Type B pancreatic cell (in vitro differentiated cells): ENCODE measurements around the gene HMGCS2. TPM values are rescaled to one million over a fixed set of nuclear protein-coding genes. Genes with fewer than 3 reads are reported as not detected.

Source experiments
- DNase-seq: peaks from one replicate; pipeline ENCODE4 v3.0.0; 2021; ENCODE audit warnings: mixed read lengths; ENCODE audit not compliant: unreplicated experiment; ENCODE audit errors: extremely low spot score
- H3K27ac Mint-ChIP-seq: 2 replicates; pipeline ENCODE4 v1.8.0; 2021; ENCODE audit warnings: mild to moderate bottlenecking, mixed read lengths
- H3K27me3 Mint-ChIP-seq: 2 replicates; pipeline ENCODE4 v1.8.0; 2021; ENCODE audit warnings: mixed read lengths
- H3K36me3 Mint-ChIP-seq: 2 replicates; pipeline ENCODE4 v1.8.0; 2021; ENCODE audit warnings: mixed read lengths
- H3K4me1 Mint-ChIP-seq: one replicate; pipeline ENCODE4 v1.8.0; 2021; ENCODE audit warnings: mixed read lengths; ENCODE audit not compliant: unreplicated experiment
- H3K4me3 Mint-ChIP-seq: 2 replicates; pipeline ENCODE4 v1.8.0; 2021; ENCODE audit warnings: mild to moderate bottlenecking, mixed read lengths
- H3K9me3 Mint-ChIP-seq: 2 replicates; pipeline ENCODE4 v1.8.0; 2021; ENCODE audit warnings: mixed read lengths
- CTCF ChIP-seq: fragments of 200-600 bp; sonication (generic); conservative IDR thresholded peaks from 2 replicates; pipeline ENCODE4 v1.5.0; 2021; ENCODE audit warnings: antibody characterized with exemption, mild to moderate bottlenecking
- total RNA-seq: library from RNA; stranded (reverse); gene quantifications from 2 replicates; pipeline ENCODE4 v1.2.1, GENCODE V29; 2021; ENCODE audit warnings: low replicate concordance

Gene HMGCS2
- total RNA-seq, 1 donor from 2014 or later = 19.1 TPM

- H3K27ac Mint-ChIP-seq = no peak overlapping the region
- H3K9me3 Mint-ChIP-seq = no peaks in the 10 kb centered on the region
- H3K4me3 Mint-ChIP-seq = no peak overlapping the region
- peaks cover 20% of the 10 kb centered on the region for H3K4me1 Mint-ChIP-seq
- no peak for TF ChIP-seq CTCF
- DNase-seq = no peak
- peaks cover 24% of the 10 kb centered on the region for H3K36me3 Mint-ChIP-seq
- no peaks in the 10 kb centered on the region for H3K27me3 Mint-ChIP-seq
Observed at GRCh38 chr1:119740261-119740660, 28.4 kb downstream of the HMGCS2 start.

- peaks cover 16% of the 10 kb centered on the region for H3K4me1 Mint-ChIP-seq
- no peak overlapping the region for H3K4me3 Mint-ChIP-seq
- DNase-seq = no peak
- TF ChIP-seq CTCF = no peak
- no peak overlapping the region for H3K27ac Mint-ChIP-seq
- peaks cover 24% of the 10 kb centered on the region for H3K36me3 Mint-ChIP-seq
- no peaks in the 10 kb centered on the region for H3K27me3 Mint-ChIP-seq
- no peaks in the 10 kb centered on the region for H3K9me3 Mint-ChIP-seq
Observed at GRCh38 chr1:119739150-119739549, 29.6 kb downstream of the HMGCS2 start.

- Mint-ChIP-seq H3K9me3 (no peaks in the 10 kb centered on the region), H3K27me3 (no peaks in the 10 kb centered on the region), H3K4me3 (no peak overlapping the region), H3K4me1 (peaks cover 10% of the 10 kb centered on the region), H3K27ac (peak overlapping the region; percentile 34), H3K36me3 (peaks cover 18% of the 10 kb centered on the region)
- no peak for DNase-seq
- no peak for TF ChIP-seq CTCF
Observed at GRCh38 chr1:119738100-119738720, 30.5 kb downstream of the HMGCS2 start.

- peaks cover 18% of the 10 kb centered on the region for H3K36me3 Mint-ChIP-seq
- no peak overlapping the region for H3K4me3 Mint-ChIP-seq
- H3K4me1 Mint-ChIP-seq = peaks cover 10% of the 10 kb centered on the region
- peak overlapping the region; percentile 53 for H3K27ac Mint-ChIP-seq
- no peak for TF ChIP-seq CTCF
- DNase-seq = no peak
- no peaks in the 10 kb centered on the region for H3K27me3 Mint-ChIP-seq
- H3K9me3 Mint-ChIP-seq = no peaks in the 10 kb centered on the region
Observed at GRCh38 chr1:119737040-119737682, 31.5 kb downstream of the HMGCS2 start.

GRCh38 chr1:119736649-119737039 is 32.1 kb downstream of the HMGCS2 start:
- no peak for DNase-seq
- Mint-ChIP-seq H3K27ac (no peak overlapping the region), H3K9me3 (no peaks in the 10 kb centered on the region), H3K4me3 (no peak overlapping the region), H3K4me1 (peaks cover 10% of the 10 kb centered on the region), H3K36me3 (peaks cover 18% of the 10 kb centered on the region), H3K27me3 (no peaks in the 10 kb centered on the region)
- TF ChIP-seq CTCF = no peak
